ENCODE results near the gene PATZ1.

DNA sequence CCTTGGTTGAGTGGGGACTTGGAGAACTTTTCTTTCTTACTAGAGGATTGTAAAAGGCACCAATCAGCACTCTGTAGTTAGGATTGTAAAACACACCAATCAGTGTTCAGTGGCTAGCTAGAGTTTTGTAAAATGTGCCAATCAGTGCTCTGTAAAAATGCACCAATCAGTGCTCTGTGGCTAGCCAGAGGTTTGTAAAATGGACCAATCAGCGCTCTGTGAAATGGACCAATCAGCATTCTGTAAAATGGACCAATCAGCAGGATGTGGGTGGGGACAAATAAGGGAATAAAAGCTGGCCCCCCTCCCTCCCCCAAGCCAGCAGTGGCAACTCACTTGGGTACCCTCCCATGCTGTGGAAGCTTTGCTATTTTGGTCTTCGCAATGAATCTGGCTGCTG, 47.7 kb upstream of the PATZ1 start:
- TF ChIP-seq POLR2AphosphoS5 (IDR thresholded peaks at IDR 0.05; ENCODE audit: low read depth, low read length) (no peak), TAF1 (IDR thresholded peaks at IDR 0.05; ENCODE audit: borderline replicate concordance, insufficient read depth, low read length) (no peak)

All from PFSK-1 (cell line).